HL-60/S4 (cell line): ENCODE data around the gene TANC1.

ENCODE experiments used
- in situ Hi-C: fragments of 300-500 bp; cut with MboI; formaldehyde crosslinking; loops from 2 replicates; pipeline ENCODE4 v1.14.3; 2022; ENCODE audit warnings: low sequenced_read_pairs

Gene TANC1

DNA sequence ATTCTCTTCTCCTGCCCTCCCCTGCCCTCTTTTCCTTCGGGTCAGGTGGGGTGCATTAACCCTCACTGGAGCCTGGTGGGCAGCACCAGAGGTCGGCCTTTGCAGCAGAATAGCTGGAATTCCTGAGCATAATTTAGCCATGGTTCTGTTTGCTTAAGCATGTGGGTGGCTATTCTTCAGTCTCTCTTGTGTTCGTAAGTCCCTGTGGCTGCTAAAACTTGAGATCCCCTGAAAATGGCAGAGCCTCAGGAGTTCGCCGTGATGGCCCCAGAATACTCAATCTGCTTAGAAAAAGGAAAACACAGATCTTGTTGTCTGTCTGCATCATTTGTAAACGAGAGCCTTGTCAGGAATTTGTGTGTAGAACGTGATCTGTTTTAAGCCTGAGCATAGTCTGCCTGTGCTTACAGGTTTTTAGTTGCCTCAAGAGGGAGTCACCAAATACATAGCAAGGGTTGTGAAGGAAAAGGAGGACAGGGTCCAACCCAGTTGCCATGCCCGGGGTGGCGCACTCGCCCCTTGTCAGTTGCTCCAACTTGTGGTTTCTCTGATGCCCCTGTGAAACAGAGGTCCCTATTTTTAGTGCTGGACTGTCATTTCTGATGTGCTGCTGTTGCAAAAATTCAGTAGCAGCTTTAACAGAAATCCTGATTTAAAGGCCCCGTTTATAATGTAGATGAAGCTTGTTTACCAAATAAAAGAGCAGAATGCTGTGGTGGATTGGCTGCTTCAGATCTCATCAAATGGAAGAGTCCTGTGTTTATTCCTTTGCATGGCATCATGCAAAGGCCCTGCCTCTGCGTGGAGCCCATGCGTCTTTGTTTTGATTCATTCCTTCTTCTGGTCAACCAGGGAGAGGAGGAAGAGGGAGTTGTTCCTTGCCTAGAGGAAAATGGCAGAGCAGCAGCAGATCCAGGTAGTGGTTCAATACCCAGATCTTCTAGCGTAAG, 243.3 kb downstream of the TANC1 start:
- in situ Hi-C loops = no loop called here

GRCh38 chr2:159213296-159213695, 244.9 kb downstream of the TANC1 start:
- in situ Hi-C loops = no loop called here

GRCh38 chr2:159214325-159214865, 246.0 kb downstream of the TANC1 start:
- in situ Hi-C loops = no loop called here

- in situ Hi-C loops = no loop called here
These were observed 246.7 kb downstream of the TANC1 start for GRCh38 chr2:159215116-159215515.

GRCh38 chr2:159217676-159218075, 249.2 kb downstream of the TANC1 start:
- in situ Hi-C loops = no loop called here

- in situ Hi-C loops = no loop called here
These were observed 249.9 kb downstream of the TANC1 start for GRCh38 chr2:159218389-159218788.

GRCh38 chr2:159219394-159219998, 251.1 kb downstream of the TANC1 start:
- in situ Hi-C loops = no loop called here

DNA sequence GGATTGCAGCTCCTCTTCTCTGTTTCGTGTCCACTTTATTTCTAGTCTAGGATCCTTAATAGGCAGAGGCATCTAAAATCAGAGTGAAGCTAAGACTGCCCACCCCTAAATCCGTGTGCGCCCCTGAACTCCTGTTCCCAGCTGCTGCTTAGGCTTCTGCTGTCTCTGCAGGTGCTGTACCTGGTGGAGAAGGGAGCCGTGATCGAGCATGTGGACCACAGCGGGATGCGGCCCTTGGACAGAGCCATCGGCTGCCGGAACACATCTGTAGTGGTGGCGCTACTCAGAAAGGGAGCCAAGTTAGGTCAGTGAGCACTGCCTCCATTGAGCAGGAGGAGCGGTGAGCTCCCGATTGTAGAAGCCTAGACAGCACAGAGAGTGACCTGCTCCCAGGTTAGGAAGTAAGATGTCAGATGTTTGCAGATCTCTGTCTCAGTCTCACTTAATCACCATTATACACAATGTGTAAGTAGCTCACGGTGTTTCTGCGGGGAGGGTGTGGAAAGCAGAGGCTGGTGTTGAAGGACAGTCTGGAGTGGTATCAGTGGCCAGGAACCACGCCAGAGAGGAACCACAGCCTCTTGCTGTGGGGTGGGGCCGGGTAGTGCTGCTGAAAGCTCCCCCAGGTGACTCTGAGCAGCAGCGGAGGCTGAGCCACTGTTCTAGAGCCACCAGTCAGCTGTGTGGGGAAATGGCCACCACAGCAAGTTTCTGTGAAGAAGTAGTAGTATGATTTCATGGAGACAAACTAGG, 255.8 kb downstream of the TANC1 start:
- in situ Hi-C loops = no loop called here

DNA sequence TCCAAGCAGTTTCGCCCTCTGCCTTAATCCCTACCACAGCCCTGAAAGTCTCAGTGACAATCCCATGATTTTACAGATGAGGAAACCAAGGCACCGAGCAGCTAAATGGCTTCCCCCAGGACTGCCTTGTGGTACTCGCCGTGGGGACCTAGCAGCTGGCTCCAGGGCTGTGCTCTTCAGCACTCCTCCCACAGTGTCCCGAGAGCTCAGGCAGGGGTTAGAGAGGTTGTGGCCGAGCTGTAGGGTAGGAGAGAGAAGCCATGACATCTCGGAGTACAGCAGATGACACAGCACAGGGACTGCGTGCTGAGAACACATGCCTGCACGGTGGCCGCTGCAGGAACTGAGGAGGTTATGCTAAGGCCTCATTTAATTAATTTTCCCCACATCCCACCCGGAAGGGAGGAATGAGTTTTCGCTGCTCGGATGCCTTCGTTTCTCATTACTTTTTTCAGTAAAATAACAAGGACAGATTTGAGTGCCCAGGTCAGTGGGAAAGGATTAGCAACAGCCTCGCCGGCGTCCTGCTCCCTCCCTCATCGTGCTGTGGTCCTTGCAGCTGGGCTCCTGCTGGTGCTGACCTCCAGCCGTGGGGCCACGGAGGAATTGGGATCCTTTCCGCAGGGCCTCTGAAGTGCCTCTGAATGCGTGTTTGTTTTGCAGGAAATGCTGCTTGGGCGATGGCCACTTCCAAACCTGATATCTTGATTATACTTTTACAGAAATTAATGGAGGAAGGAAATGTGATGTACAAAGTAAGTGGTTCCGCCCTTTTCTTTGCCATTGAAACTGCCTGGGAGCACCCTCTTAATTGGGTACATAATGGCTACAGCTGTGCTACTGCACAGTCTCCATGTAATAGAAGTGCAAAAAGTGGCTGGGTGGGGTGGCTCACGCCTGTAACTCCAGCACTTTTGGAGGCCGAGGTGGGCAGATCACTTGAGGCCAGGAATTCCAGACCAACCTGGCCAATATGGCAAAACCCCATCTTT, 256.9 kb downstream of the TANC1 start:
- in situ Hi-C loops = no loop called here

- in situ Hi-C loops = no loop called here
These were observed 257.6 kb downstream of the TANC1 start for GRCh38 chr2:159226059-159226461.

DNA sequence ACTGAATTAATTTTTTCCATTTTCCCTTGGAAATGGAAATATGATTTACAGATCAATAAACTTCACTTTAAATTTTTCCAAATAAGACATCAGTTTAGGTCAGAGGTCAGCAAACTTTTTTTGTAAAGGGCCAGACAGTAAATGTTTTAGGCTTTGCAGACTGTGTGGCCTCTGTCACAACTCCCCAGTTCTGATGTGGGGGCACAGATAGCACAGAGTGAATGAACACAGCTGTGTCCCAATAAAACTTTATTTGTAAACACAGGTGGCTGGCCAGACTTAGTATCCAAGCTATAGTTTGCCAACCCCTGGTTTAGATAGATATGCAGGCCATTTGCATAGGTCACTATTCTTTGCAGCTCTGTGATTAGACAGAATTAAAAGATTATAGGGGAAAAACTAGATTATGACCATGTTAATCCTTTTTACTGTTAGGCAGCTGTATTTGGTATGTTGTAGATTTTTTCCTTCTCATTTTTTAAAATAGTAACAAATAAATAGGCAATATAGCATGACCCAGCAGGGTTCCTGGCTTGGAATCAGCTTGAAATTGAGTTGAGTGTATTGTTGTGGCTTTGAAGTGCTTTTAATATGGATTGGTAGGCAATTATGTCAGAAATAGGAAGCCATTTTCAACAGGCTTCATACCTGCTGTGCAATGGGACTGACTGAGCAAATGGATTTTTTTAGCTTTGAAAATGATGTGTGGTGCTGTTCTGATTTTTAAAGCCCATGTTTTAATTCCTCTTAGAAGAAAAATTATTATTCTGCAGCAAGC, 258.4 kb downstream of the TANC1 start:
- in situ Hi-C loops = no loop called here

DNA sequence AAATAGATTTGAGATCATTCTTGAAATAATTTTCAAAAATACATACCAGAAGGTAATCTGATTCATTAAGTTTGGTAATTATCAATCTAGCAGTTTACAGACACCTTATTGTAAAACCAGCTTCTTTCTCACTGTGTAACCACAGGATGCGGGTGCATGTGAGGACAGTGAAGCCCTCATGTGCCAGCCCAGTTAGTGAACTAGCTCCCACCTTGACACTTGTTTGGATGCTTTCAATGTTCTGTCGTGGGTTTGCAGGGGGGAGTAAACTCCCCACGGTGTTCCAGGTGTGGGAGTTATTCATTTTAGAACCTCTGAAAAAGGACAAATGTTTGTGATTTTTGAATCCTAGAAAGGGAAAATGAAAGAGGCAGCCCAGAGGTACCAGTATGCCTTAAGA, 259.0 kb downstream of the TANC1 start:
- in situ Hi-C loops = no loop called here

GRCh38 chr2:159228081-159228581, 259.7 kb downstream of the TANC1 start:
- in situ Hi-C loops = no loop called here

- in situ Hi-C loops = no loop called here
These were observed 261.2 kb downstream of the TANC1 start for GRCh38 chr2:159229476-159230144.

DNA sequence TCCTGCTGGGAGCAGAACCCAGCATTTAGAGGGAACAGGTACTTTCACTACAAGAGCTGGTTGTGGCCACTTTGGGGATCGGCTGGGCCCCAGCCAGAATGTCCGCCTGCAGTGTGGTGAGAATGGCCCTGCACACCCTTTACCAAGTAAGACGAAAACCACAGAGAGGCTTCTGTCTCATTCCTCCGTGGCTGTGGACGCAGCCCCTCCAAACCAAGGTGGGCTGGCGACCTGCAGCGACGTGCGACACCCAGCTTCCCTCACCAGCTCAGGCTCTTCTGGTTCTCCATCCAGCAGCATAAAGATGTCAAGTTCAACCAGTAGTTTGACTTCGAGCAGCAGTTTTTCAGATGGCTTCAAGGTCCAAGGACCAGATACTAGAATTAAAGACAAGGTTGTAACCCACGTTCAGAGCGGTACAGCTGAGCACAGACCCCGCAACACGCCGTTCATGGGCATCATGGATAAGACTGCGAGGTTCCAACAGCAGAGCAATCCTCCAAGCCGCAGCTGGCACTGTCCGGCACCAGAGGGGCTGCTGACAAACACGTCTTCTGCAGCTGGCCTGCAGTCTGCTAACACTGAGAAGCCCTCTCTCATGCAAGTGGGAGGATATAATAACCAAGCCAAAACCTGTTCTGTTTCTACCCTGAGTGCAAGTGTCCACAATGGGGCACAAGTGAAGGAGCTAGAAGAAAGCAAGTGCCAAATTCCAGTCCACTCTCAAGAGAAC, 261.9 kb downstream of the TANC1 start:
- in situ Hi-C loops = no loop called here

DNA sequence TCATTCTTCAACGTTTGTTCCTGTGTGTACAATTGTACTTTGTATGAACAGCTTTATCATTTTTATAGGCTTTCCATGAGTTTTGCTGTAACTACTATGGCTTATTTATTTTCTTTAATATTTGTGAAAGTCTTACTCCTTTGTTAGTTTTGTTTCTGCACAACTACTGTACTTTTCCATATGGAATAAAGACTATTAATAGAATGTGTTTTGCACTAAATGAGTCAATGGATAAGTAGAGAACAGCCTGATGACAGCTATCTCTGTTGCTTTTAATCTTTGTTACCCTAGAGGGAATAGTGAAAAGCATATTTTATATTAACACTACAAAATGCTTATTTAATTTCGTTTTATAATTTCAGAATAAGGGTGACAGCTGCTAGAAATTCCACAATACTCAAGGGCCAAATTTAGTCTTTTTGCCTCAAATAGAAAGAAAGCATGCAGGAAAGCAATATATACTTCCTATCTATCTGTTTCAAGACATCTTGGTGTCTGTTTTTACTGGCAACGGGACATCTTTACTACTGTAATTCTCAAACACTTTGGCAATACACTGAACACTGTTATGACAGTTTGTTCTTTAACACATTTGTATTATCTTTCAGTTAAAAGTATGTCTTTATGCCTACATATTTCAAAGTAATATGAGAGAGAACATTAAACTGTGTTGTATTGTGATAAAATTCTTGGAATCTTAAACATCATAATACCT, 264.2 kb downstream of the TANC1 start:
- in situ Hi-C loops = no loop called here

- in situ Hi-C loops = no loop called here
These were observed 266.4 kb downstream of the TANC1 start for GRCh38 chr2:159234868-159235267.
